GM10266 (cell line): Measurements from ENCODE around the gene TMC6.
A peak's percentile ranks its signal among the peaks of the same experiment; 100 is the strongest.

Experiments
- DNase-seq: peaks from one replicate; pipeline ENCODE4 v3.0.0; 2012; ENCODE audit errors: extremely low spot score
- TF ChIP-seq, protein P1 (sequence below): IDR thresholded peaks from 2 replicates; pipeline ENCODE4 v1.5.1; 2012; ENCODE audit warnings: mild to moderate bottlenecking, low read depth; ENCODE audit not compliant: control insufficient read depth, insufficient read depth; ENCODE audit errors: missing control alignments

The TMC6 gene

DNA sequence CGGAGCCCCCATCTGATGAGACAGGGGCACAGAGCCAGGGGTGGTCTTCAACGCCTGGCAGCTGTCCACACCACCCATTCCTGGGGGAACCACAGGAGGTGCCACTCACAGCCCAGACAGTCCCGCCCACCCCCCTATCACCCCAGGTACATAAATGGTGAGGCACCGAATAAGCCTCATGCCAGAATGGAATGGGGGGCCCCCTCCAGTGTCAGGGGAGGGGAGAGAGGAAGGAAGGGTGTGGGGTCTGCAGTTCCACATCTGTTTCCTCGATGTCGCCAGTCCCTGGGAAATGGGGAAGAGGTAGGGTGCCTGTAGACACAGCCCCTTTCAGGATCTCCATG, 1.7 kb downstream of the TMC6 start:
- no peak for DNase-seq
- TF ChIP-seq, protein P1, sequence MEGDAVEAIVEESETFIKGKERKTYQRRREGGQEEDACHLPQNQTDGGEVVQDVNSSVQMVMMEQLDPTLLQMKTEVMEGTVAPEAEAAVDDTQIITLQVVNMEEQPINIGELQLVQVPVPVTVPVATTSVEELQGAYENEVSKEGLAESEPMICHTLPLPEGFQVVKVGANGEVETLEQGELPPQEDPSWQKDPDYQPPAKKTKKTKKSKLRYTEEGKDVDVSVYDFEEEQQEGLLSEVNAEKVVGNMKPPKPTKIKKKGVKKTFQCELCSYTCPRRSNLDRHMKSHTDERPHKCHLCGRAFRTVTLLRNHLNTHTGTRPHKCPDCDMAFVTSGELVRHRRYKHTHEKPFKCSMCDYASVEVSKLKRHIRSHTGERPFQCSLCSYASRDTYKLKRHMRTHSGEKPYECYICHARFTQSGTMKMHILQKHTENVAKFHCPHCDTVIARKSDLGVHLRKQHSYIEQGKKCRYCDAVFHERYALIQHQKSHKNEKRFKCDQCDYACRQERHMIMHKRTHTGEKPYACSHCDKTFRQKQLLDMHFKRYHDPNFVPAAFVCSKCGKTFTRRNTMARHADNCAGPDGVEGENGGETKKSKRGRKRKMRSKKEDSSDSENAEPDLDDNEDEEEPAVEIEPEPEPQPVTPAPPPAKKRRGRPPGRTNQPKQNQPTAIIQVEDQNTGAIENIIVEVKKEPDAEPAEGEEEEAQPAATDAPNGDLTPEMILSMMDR = no peak

DNA sequence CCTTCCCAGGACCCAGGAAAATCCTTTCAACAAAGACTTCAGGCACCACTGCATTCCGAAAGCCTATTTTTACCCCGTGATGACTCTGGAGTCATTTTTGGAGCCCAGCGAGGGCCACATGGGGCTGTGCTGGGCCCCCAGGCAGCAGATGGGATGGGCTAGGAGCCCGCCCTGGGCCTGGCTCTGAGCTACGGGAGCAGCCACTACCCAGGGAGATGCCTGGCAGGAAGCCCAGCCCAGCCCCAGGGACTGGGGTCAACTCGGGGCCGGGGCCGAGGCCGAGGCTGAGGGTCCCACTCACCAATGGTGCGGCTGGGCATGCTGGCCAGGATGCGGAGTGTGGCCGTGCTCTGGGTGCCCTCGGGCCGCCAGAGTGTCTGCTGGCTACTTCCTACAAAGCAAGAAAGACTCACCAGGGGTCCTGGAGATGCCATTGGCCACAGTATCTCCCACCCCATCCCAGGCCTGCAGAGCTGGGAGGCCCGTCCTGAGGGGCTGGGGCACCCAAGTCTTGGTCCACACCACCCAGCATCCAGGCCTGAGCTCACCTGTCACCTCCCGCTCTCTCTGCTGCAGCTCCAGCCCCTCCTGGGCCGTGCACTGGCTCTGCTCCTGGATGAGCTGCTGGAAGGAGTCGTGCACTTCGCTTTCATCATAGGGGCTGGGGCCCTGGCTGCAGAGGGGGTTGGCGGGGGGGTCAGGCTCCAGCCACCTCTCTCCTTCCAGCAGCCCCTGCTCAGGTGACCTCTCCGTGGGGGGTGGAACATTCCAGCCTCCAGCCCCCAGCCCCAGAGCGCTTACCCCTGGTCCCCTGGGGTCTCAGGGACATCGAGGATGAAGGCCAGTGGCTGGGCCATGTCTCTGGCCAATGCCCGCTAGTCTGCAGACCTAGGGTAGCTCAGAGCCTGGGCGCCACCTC, 2.3 kb downstream of the TMC6 start:
- DNase-seq = peak; percentile 28
- TF ChIP-seq, protein P1 = no peak

GRCh38 chr17:78125138-78125913, 3.2 kb downstream of the TMC6 start:
- TF ChIP-seq, protein P1 = no peak
- DNase-seq = no peak

DNA sequence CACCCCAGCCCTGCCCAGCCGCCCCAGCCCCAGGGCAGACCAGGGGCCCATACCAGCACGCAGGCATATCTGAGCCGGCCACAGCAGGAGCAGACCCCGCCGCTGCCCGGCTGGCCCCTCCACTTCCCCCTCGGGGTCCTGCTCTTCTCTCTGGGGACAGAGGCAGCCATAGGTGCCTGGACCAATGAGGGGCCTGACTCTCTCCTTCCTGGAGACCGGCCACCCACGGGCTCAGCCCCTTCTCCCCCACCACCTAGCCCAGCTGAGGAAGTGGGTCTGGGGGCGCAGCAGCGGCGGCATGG, 3.8 kb downstream of the TMC6 start:
- TF ChIP-seq, protein P1 = no peak
- no peak for DNase-seq

- TF ChIP-seq, protein P1 = no peak
- peak; percentile 75 for DNase-seq
Measured at GRCh38 chr17:78124081-78124835, 4.3 kb downstream of the TMC6 start.

DNA sequence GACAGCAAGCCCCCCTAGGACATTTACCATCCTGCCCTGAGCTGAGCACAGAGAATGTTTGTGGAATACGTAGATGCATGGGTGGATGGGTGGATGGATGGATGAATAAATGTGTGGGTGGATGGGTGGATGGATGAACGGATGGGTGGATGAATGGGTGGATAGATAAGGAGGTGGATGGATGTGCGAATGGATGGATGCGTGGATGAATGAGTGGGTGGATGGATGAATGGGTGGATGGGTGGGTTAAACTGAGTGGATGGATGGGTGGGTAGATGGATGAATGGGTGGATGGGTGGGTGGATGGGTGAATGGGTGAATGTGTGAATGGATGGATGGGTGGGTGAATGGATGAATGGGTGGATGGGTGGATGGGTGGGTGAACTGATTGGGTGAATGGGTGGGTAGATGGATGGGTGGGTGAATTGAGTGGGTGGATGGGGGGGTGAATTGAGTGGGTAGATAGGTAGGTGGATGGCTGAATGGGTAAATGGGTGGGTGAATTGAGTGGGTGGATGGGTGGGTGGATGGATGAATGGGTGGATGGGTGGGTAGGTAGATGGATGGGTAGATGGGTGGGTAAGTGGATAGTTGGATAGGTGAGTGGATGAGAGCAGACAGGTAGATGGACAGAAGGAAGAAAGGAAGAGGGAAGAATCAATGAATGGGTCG, 5.2 kb downstream of the TMC6 start:
- no peak for DNase-seq
- TF ChIP-seq, protein P1 = no peak
